H9 (cell line): ENCODE measurements around the gene EFCAB12. TPM values are rescaled to one million over a fixed set of nuclear protein-coding genes. Genes with fewer than 3 reads are reported as not detected.
"Not testable (repeated sequence)": the region's sequence is repeated elsewhere in the genome, so short reads cannot be mapped to it uniquely, and the experiment has no call there.

Experiments used
- DNase-seq: peaks from one replicate; pipeline ENCODE4 v3.0.0-alpha.2; 2017
- H2AFZ ChIP-seq: one replicate; pipeline ENCODE4 v1.6.1; 2013; ENCODE audit warnings: mild to moderate bottlenecking, low read length, control low read depth, moderate library complexity
- H2AK5ac ChIP-seq: 2 replicates; pipeline ENCODE4 v1.6.1; 2013; ENCODE audit warnings: low read length, control low read depth, mixed read lengths; ENCODE audit not compliant: insufficient read length
- H2BK120ac ChIP-seq: one replicate; pipeline ENCODE4 v1.6.1; 2013; ENCODE audit warnings: low read depth, mild to moderate bottlenecking, low read length, control low read depth, inconsistent platforms; ENCODE audit not compliant: poor library complexity, severe bottlenecking
- H2BK12ac ChIP-seq: 2 replicates; pipeline ENCODE4 v1.6.1; 2013; ENCODE audit warnings: low read length, control low read depth, mixed read lengths, low read depth; ENCODE audit not compliant: insufficient read length
- H2BK15ac ChIP-seq: 2 replicates; pipeline ENCODE4 v1.6.1; 2013; ENCODE audit warnings: low read depth, low read length, control low read depth
- H2BK20ac ChIP-seq: one replicate; pipeline ENCODE4 v1.6.1; 2013; ENCODE audit warnings: low read depth, mild to moderate bottlenecking, low read length, control low read depth, inconsistent platforms; ENCODE audit not compliant: poor library complexity, severe bottlenecking
- H2BK5ac ChIP-seq: 2 replicates; pipeline ENCODE4 v1.6.1; 2013; ENCODE audit warnings: low read length, control low read depth, mixed read lengths; ENCODE audit not compliant: insufficient read length
- H3K14ac ChIP-seq: 2 replicates; pipeline ENCODE4 v1.6.1; 2013; ENCODE audit warnings: low read length, control low read depth; ENCODE audit not compliant: insufficient read depth
- H3K18ac ChIP-seq: 2 replicates; pipeline ENCODE4 v1.6.1; 2013; ENCODE audit warnings: low read depth, mild to moderate bottlenecking, mixed read lengths, low read length, control low read depth; ENCODE audit not compliant: insufficient read length
- H3K23ac ChIP-seq: 2 replicates; pipeline ENCODE4 v1.6.1; 2013; ENCODE audit warnings: low read length, control low read depth, mixed read lengths, low read depth; ENCODE audit not compliant: insufficient read length
- H3K23me2 ChIP-seq: 2 replicates; pipeline ENCODE4 v1.6.1; 2013; ENCODE audit warnings: low read depth, mild to moderate bottlenecking, mixed read lengths, low read length, control low read depth; ENCODE audit not compliant: insufficient read length, poor library complexity, severe bottlenecking
- H3K27ac ChIP-seq: 2 replicates; pipeline ENCODE4 v1.5.1; 2013; ENCODE audit warnings: low read length, control low read depth, mixed read lengths, low read depth; ENCODE audit not compliant: insufficient read length
- H3K27me3 ChIP-seq: 2 replicates; pipeline ENCODE4 v1.6.1; 2013; ENCODE audit warnings: low read length, control low read depth, inconsistent platforms; ENCODE audit not compliant: insufficient read depth
- H3K4ac ChIP-seq: 2 replicates; pipeline ENCODE4 v1.6.1; 2013; ENCODE audit warnings: low read depth, mild to moderate bottlenecking, control low read depth, inconsistent platforms, low read length, moderate library complexity
- H3K4me1 ChIP-seq: 2 replicates; pipeline ENCODE4 v1.6.1; 2013; ENCODE audit warnings: low read length, control low read depth, inconsistent platforms; ENCODE audit not compliant: insufficient read depth
- H3K4me2 ChIP-seq: 2 replicates; pipeline ENCODE4 v1.6.1; 2013; ENCODE audit warnings: low read length, control low read depth, mixed read lengths; ENCODE audit not compliant: insufficient read length, insufficient read depth
- H3K56ac ChIP-seq: 2 replicates; pipeline ENCODE4 v1.6.1; 2013; ENCODE audit warnings: low read depth, mild to moderate bottlenecking, mixed read lengths, low read length, control low read depth; ENCODE audit not compliant: insufficient read length
- H3K79me1 ChIP-seq: 2 replicates; pipeline ENCODE4 v1.6.1; 2013; ENCODE audit warnings: low read depth, mild to moderate bottlenecking, moderate library complexity, low read length, control low read depth, inconsistent platforms; ENCODE audit not compliant: insufficient read depth, poor library complexity, severe bottlenecking
- H3K79me2 ChIP-seq: 2 replicates; pipeline ENCODE4 v1.6.1; 2013; ENCODE audit warnings: low read length, control low read depth, inconsistent platforms; ENCODE audit not compliant: insufficient read depth
- H3K9ac ChIP-seq: 2 replicates; pipeline ENCODE4 v1.6.1; 2013; ENCODE audit warnings: low read length, control low read depth, mixed read lengths; ENCODE audit not compliant: insufficient read length; ENCODE audit errors: extremely low read depth
- H3K9me3 ChIP-seq: one replicate; pipeline ENCODE4 v1.6.1; 2013; ENCODE audit warnings: low read depth, low read length, inconsistent platforms; ENCODE audit not compliant: control insufficient read depth
- H3T11ph ChIP-seq: one replicate; pipeline ENCODE4 v1.6.1; 2013; ENCODE audit warnings: mild to moderate bottlenecking, low read length, control low read depth, inconsistent platforms
- H4K20me1 ChIP-seq: one replicate; pipeline ENCODE4 v1.6.1; 2013; ENCODE audit not compliant: control insufficient read depth, insufficient read length, insufficient read depth
- H4K5ac ChIP-seq: 2 replicates; pipeline ENCODE4 v1.6.1; 2013; ENCODE audit warnings: low read depth, mild to moderate bottlenecking, mixed read lengths, low read length, control low read depth; ENCODE audit not compliant: insufficient read length
- H4K8ac ChIP-seq: replicated peaks from 2 replicates; pipeline ENCODE4 v1.6.1; 2013; ENCODE audit warnings: low read length, control low read depth, mixed read lengths, low read depth; ENCODE audit not compliant: insufficient read length
- H4K91ac ChIP-seq: 2 replicates; pipeline ENCODE4 v1.6.1; 2013; ENCODE audit warnings: low read depth, mild to moderate bottlenecking, moderate library complexity, mixed read lengths, low read length, control low read depth; ENCODE audit not compliant: insufficient read length
- H3K27ac Mint-ChIP-seq, 3 experiments: 2 replicates in 2 of 3; 3 replicates in 1 of 3; pipeline ENCODE4 v1.8.0; 2020 to 2021; ENCODE audit warnings: mixed read lengths in 3 of 3, mild to moderate bottlenecking in 1 of 3, moderate library complexity in 1 of 3
- H3K27me3 Mint-ChIP-seq: 2 replicates; pipeline ENCODE4 v1.8.0; 2021; ENCODE audit warnings: low read depth, mild to moderate bottlenecking, moderate library complexity, mixed read lengths
- H3K36me3 Mint-ChIP-seq, 3 experiments: 2 replicates in 2 of 3; 3 replicates in 1 of 3; pipeline ENCODE4 v1.8.0; 2020 to 2021; ENCODE audit warnings: low read depth in 3 of 3, mixed read lengths in 3 of 3; ENCODE audit not compliant: insufficient read depth in 1 of 3
- H3K4me1 Mint-ChIP-seq, 2 experiments: 2 replicates each; pipeline ENCODE4 v1.8.0; 2020; ENCODE audit warnings: mixed read lengths in 2 of 2
- H3K4me3 Mint-ChIP-seq, 2 experiments: 2 replicates in 1 of 2; 3 replicates in 1 of 2; pipeline ENCODE4 v1.8.0; 2020 to 2021; ENCODE audit warnings: mild to moderate bottlenecking in 2 of 2, mixed read lengths in 2 of 2, moderate library complexity in 1 of 2
- H3K9me3 Mint-ChIP-seq, 2 experiments: 2 replicates in 1 of 2; 3 replicates in 1 of 2; pipeline ENCODE4 v1.8.0; 2020; ENCODE audit warnings: mild to moderate bottlenecking in 2 of 2, mixed read lengths in 2 of 2, moderate library complexity in 1 of 2
- WGBS: extraction: QIAGEN DNeasy Blood & Tissue Kit; methylation state at CpG from one replicate; pipeline ENCODE4 v1.1.7; 2013; ENCODE audit warnings: missing lambda C conversion rate, low lambda C conversion rate, mixed read lengths; ENCODE audit not compliant: insufficient read length; ENCODE audit errors: extremely low coverage; 5-methylcytosine and 5-hydroxymethylcytosine counted together
- total RNA-seq: library from RNA; stranded (reverse); gene quantifications from 2 replicates; pipeline ENCODE4 v1.2.1, GENCODE V29; 2021

Gene EFCAB12
- total RNA-seq, 1 experiment from 2014 or later = 0.28 TPM

GRCh38 chr3:129363356-129363755 lies 65.1 kb downstream of the EFCAB12 start:
- not testable (repeated sequence) for H3K4me3 Mint-ChIP-seq, H3K4ac ChIP-seq, H2BK15ac ChIP-seq, H3K9me3 ChIP-seq, H2AFZ ChIP-seq, H3K79me2 ChIP-seq, H3K36me3 Mint-ChIP-seq, H3K27me3 ChIP-seq, H2BK12ac ChIP-seq, H3K18ac ChIP-seq, H3K79me1 ChIP-seq, H3K56ac ChIP-seq, H3K9ac ChIP-seq, H3K27ac Mint-ChIP-seq, H3K23ac ChIP-seq, H2BK5ac ChIP-seq, H4K5ac ChIP-seq, DNase-seq, H4K8ac ChIP-seq, H2AK5ac ChIP-seq, H4K91ac ChIP-seq, H3T11ph ChIP-seq, H3K4me2 ChIP-seq, H2BK120ac ChIP-seq, H3K14ac ChIP-seq, H2BK20ac ChIP-seq, H3K27ac ChIP-seq, H4K20me1 ChIP-seq, H3K4me1 ChIP-seq, H3K23me2 ChIP-seq
- Mint-ChIP-seq H3K4me1 (peaks cover 13 to 26% of the 10 kb centered on the region in 2 experiments), H3K27me3 (peaks cover 15% of the 10 kb centered on the region), H3K9me3 (peaks cover 15 to 20% of the 10 kb centered on the region in 2 experiments)
- no CpG with 5 or more reads among the region's 28 CpGs for WGBS
